Measurements from ENCODE around the gene CCDC15.

DNA sequence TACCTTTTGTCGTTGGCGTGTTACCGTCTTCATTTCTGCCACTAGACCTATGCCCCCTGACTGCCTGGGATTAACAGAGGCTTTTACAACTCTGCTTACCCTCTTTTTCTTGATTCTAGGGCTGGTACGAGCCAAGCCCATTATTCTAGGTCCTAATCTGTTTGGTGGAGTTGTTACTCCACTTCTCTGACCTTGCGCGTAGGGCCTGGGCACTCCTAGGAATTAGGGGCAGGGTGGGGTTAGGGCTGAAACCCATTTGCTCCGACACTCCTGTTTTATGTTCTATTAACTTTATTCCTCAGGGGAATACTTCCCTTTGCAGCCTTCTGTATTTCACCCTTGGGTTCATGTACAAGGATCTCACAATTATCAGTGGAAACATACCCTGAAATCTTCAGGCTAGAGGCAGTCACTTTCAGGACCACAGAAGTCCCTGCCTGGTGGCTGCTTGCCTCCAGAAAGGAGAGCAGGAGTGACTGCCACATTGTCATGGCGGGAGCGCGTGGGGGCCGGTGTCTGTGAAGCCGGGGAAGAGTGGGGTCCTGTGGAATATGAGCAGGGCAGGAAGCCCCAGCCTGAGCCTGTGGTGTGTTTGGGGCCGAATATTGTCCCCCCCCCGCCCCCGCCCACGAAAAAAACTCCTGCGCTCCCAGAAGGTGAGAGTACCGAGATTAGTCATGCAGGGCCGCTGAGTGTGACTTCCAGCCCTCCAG is 108.4 kb downstream of the CCDC15 start:
- TF ChIP-seq, protein P1, sequence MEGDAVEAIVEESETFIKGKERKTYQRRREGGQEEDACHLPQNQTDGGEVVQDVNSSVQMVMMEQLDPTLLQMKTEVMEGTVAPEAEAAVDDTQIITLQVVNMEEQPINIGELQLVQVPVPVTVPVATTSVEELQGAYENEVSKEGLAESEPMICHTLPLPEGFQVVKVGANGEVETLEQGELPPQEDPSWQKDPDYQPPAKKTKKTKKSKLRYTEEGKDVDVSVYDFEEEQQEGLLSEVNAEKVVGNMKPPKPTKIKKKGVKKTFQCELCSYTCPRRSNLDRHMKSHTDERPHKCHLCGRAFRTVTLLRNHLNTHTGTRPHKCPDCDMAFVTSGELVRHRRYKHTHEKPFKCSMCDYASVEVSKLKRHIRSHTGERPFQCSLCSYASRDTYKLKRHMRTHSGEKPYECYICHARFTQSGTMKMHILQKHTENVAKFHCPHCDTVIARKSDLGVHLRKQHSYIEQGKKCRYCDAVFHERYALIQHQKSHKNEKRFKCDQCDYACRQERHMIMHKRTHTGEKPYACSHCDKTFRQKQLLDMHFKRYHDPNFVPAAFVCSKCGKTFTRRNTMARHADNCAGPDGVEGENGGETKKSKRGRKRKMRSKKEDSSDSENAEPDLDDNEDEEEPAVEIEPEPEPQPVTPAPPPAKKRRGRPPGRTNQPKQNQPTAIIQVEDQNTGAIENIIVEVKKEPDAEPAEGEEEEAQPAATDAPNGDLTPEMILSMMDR (IDR thresholded peaks at IDR 0.05) = no peak
- TF ChIP-seq POLR2A (IDR thresholded peaks at IDR 0.05) = no peak
